ENCODE data around the gene GGCT. TPM values are rescaled to one million over a fixed set of nuclear protein-coding genes. Genes with fewer than 3 reads are reported as not detected.

GGCT gene
- total and polyA plus RNA-seq, 2 of the 8 experiments (the other 6 are each of a cell fraction or from before 2014, with no cell fraction given): 50.0 to 129 TPM

DNA sequence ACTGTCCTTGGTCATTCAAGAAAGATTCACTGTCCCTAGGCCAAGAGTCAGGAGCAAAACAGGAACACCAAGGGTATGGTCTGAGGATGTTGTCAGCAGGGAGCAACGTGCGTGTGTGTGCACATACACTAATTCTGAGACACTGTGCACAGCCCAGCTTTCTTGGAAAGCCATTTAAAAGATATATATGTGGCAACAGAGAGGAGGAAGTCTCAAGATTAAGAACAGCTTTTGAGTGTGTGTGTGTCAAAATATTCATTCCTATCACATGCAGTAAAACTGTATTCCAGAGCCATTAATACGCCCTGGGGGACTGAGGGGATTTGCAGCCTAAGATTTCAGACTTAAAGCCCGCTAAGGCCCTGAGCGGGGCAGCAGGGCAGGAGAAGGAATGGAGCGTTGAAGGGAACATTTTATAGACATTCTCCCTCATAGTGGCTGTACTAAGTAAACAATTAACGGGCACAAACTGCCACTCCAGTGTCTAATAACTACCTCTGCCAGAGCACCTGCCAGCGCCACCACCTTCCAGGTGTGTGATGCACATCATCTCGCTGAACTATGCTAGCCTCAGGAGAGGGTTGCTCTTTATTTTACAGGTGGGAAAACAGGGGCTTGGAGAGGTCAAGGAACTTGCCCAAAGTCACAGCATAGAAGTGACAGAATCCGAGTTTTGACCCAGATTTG is 28.0 kb downstream of the GGCT start (continued):
- TF ChIP-seq, protein P1, sequence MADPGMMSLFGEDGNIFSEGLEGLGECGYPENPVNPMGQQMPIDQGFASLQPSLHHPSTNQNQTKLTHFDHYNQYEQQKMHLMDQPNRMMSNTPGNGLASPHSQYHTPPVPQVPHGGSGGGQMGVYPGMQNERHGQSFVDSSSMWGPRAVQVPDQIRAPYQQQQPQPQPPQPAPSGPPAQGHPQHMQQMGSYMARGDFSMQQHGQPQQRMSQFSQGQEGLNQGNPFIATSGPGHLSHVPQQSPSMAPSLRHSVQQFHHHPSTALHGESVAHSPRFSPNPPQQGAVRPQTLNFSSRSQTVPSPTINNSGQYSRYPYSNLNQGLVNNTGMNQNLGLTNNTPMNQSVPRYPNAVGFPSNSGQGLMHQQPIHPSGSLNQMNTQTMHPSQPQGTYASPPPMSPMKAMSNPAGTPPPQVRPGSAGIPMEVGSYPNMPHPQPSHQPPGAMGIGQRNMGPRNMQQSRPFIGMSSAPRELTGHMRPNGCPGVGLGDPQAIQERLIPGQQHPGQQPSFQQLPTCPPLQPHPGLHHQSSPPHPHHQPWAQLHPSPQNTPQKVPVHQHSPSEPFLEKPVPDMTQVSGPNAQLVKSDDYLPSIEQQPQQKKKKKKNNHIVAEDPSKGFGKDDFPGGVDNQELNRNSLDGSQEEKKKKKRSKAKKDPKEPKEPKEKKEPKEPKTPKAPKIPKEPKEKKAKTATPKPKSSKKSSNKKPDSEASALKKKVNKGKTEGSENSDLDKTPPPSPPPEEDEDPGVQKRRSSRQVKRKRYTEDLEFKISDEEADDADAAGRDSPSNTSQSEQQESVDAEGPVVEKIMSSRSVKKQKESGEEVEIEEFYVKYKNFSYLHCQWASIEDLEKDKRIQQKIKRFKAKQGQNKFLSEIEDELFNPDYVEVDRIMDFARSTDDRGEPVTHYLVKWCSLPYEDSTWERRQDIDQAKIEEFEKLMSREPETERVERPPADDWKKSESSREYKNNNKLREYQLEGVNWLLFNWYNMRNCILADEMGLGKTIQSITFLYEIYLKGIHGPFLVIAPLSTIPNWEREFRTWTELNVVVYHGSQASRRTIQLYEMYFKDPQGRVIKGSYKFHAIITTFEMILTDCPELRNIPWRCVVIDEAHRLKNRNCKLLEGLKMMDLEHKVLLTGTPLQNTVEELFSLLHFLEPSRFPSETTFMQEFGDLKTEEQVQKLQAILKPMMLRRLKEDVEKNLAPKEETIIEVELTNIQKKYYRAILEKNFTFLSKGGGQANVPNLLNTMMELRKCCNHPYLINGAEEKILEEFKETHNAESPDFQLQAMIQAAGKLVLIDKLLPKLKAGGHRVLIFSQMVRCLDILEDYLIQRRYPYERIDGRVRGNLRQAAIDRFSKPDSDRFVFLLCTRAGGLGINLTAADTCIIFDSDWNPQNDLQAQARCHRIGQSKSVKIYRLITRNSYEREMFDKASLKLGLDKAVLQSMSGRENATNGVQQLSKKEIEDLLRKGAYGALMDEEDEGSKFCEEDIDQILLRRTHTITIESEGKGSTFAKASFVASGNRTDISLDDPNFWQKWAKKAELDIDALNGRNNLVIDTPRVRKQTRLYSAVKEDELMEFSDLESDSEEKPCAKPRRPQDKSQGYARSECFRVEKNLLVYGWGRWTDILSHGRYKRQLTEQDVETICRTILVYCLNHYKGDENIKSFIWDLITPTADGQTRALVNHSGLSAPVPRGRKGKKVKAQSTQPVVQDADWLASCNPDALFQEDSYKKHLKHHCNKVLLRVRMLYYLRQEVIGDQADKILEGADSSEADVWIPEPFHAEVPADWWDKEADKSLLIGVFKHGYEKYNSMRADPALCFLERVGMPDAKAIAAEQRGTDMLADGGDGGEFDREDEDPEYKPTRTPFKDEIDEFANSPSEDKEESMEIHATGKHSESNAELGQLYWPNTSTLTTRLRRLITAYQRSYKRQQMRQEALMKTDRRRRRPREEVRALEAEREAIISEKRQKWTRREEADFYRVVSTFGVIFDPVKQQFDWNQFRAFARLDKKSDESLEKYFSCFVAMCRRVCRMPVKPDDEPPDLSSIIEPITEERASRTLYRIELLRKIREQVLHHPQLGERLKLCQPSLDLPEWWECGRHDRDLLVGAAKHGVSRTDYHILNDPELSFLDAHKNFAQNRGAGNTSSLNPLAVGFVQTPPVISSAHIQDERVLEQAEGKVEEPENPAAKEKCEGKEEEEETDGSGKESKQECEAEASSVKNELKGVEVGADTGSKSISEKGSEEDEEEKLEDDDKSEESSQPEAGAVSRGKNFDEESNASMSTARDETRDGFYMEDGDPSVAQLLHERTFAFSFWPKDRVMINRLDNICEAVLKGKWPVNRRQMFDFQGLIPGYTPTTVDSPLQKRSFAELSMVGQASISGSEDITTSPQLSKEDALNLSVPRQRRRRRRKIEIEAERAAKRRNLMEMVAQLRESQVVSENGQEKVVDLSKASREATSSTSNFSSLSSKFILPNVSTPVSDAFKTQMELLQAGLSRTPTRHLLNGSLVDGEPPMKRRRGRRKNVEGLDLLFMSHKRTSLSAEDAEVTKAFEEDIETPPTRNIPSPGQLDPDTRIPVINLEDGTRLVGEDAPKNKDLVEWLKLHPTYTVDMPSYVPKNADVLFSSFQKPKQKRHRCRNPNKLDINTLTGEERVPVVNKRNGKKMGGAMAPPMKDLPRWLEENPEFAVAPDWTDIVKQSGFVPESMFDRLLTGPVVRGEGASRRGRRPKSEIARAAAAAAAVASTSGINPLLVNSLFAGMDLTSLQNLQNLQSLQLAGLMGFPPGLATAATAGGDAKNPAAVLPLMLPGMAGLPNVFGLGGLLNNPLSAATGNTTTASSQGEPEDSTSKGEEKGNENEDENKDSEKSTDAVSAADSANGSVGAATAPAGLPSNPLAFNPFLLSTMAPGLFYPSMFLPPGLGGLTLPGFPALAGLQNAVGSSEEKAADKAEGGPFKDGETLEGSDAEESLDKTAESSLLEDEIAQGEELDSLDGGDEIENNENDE (IDR thresholded peaks at IDR 0.05; ENCODE audit: insufficient replicate concordance, low read length): no peak
- no peak for TF ChIP-seq BCL11A (IDR thresholded peaks at IDR 0.05; ENCODE audit: low read depth in 2 of 2, low read length in 2 of 2)

All from H1 (cell line).